Transverse colon (tissue), 3 donors: ENCODE data around the gene TUBA3E.
"Not testable (repeated sequence)": the region's sequence is repeated elsewhere in the genome, so short reads cannot be mapped to it uniquely, and the experiment has no call there.

ENCODE experiments used
- CTCF ChIP-seq, 5 experiments: fragments of 200-600 bp in 3 of 5; fragments of 450-650 bp in 2 of 5; sonication (generic) in 3 of 5; IDR thresholded peaks; 1 replicate in 2 of 5; 2 replicates in 3 of 5; pipeline ENCODE4 v1.5.1; 2016 to 2017; ENCODE audit warnings: antibody characterized with exemption in 5 of 5, inconsistent platforms in 3 of 5, mild to moderate bottlenecking in 2 of 5, moderate library complexity in 1 of 5
- POLR2A ChIP-seq: fragments of 450-650 bp; IDR thresholded peaks from one replicate; pipeline ENCODE4 v1.6.1; 2016; ENCODE audit warnings: antibody characterized with exemption, mild to moderate bottlenecking, moderate library complexity

- not testable (repeated sequence) for TF ChIP-seq POLR2A; CTCF (IDR thresholded peaks at IDR 0.05)
These were observed 10.1 kb downstream of the TUBA3E start for GRCh38 chr2:130187859-130188792.
